Coronary artery (tissue), 2 donors: ENCODE data around the gene MCTP1.

Experiments
- DNase-seq: peaks from one replicate; pipeline ENCODE4 v3.0.0-alpha.2; 2017; ENCODE audit warnings: low spot score
- H3K27ac ChIP-seq, 2 donors: fragments of 200-600 bp; sonication (generic); one replicate each; pipeline ENCODE4 v1.5.1; 2016 to 2019
- H3K4me3 ChIP-seq: fragments of 200-600 bp; sonication (generic); 2 replicates; pipeline ENCODE4 v1.5.1; 2016; ENCODE audit warnings: mild to moderate bottlenecking, moderate library complexity
- CTCF ChIP-seq: fragments of 200-600 bp; sonication (generic); IDR thresholded peaks from one replicate; pipeline ENCODE4 v1.5.1; 2019; ENCODE audit warnings: antibody characterized with exemption

Gene MCTP1

GRCh38 chr5:94709277-94709676, 575.6 kb downstream of the MCTP1 start:
- DNase-seq = no peak
- no peak overlapping the region for H3K27ac ChIP-seq
- H3K4me3 ChIP-seq = no peak overlapping the region
- no peak for TF ChIP-seq CTCF

GRCh38 chr5:94707359-94707758, 577.5 kb downstream of the MCTP1 start:
- H3K27ac ChIP-seq = no peak overlapping the region
- no peak for DNase-seq
- TF ChIP-seq CTCF = no peak
- no peak overlapping the region for H3K4me3 ChIP-seq

- Histone ChIP-seq H3K4me3 (no peak overlapping the region), H3K27ac (no peak overlapping the region)
- TF ChIP-seq CTCF = no peak
- no peak for DNase-seq
These were observed 579.5 kb downstream of the MCTP1 start for GRCh38 chr5:94705427-94705826.

- no peak for DNase-seq
- TF ChIP-seq CTCF = no peak
- H3K27ac ChIP-seq = no peak overlapping the region
- no peak overlapping the region for H3K4me3 ChIP-seq
These were observed 582.2 kb downstream of the MCTP1 start for GRCh38 chr5:94702729-94703128.

- no peak for DNase-seq
- no peak for TF ChIP-seq CTCF
- H3K4me3 ChIP-seq = no peak overlapping the region
- no peak overlapping the region for H3K27ac ChIP-seq
These were observed 584.3 kb downstream of the MCTP1 start for GRCh38 chr5:94700592-94700991.

- Histone ChIP-seq H3K4me3 (no peak overlapping the region), H3K27ac (no peak overlapping the region)
- no peak for TF ChIP-seq CTCF
- DNase-seq = no peak
These were observed 585.3 kb downstream of the MCTP1 start for GRCh38 chr5:94699562-94699961.

GRCh38 chr5:94698197-94698596, 586.7 kb downstream of the MCTP1 start:
- no peak for TF ChIP-seq CTCF
- Histone ChIP-seq H3K4me3 (no peak overlapping the region), H3K27ac (no peak overlapping the region)
- no peak for DNase-seq
